Measurements from ENCODE around the gene NDUFS7.

NDUFS7 gene

DNA sequence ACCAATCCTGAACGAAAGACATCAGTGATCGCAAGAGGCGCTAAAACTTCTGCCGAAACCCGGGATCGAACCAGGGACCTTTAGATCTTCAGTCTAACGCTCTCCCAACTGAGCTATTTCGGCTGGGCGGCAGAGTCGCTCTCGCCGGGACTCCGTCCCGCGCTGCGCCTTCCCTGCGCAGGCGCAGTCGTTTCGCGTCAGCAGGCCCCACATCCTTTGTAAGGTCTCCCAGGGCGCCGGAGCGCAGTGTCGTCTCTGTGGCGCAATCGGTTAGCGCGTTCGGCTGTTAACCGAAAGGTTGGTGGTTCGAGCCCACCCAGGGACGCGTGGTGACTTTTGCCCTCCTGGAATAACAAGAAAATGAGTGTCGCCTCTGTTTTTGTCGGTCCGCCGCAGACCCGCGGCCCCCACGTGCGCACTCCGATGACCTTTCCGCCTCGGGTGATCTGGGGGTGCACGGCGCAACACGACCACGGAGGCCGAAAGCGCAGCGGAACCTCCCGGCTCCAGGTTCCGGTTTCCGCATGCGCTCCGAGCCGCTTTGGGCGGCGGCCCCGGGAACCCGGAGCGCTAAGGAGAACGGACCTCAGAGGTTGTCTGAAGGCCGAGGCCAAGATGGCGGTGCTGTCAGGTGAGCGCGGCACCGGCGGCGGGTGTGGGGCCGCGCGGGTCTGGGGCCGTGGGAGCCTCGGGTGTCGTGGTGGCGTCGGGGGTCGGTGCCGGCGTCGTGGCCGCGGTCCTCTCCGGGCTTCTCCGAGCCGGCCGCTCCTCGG lies at the start of gene NDUFS7:
NDUFS7 (plus strand) TSS at position 596 of the 773 bp plus-strand sequence; CDS start at position 616, 20 bp downstream.
- Mint-ChIP-seq H3K36me3 (ENCODE audit: low read depth) (peaks cover 37% of the 10 kb centered on the region), H3K9me3 (no peaks in the 10 kb centered on the region), H3K4me1 (ENCODE audit: low read depth) (peaks cover 43% of the 10 kb centered on the region), H3K4me3 (peak within 1 kb of the TSS; percentile 82), H3K27ac (peak within 1 kb of the TSS; percentile 92), H3K27me3 (peaks cover 13% of the 10 kb centered on the region)
- intact Hi-C loops (cut with micrococcal nuclease), result no loop called here

DNA sequence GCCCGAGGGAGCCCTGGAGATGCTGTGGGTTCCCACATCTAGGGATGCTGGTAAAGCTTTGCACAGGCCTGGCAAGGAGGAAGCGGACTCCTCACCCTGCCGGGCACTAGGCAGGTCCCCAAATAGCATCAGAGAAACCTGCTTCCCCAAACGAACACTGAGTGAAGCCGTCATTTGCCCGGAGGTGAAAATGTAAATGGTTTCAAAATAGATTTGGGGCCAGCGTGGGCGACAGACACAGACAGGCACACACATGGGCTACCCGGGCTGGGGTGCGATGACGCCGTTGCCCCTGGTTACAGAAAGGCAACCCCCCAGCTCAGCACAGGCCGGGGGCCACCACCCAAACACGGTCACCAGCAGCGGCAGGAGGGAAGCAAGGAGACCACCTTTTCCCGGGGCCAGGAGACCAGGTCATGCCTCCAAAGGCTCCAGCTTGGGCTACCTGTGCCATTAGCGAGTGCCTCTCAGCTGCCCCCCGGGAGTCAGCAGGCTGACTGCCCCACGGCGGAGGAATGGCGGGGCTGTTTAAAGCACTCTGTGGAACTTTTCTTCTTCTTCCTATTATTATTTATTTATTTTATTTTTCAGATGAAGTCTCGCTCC lies 47.5 kb upstream of the NDUFS7 start:
- H3K27ac Mint-ChIP-seq, result no peak overlapping the region
- intact Hi-C loops (cut with micrococcal nuclease), result no loop called here
- H3K4me3 Mint-ChIP-seq, result no peak overlapping the region
- H3K27me3 Mint-ChIP-seq, result peaks cover 19% of the 10 kb centered on the region
- no peaks in the 10 kb centered on the region for H3K36me3 Mint-ChIP-seq (ENCODE audit: low read depth)
- H3K9me3 Mint-ChIP-seq, result no peaks in the 10 kb centered on the region
- no peaks in the 10 kb centered on the region for H3K4me1 Mint-ChIP-seq (ENCODE audit: low read depth)

GRCh38 chr19:1340681-1341469 lies 42.8 kb upstream of the NDUFS7 start:
- Mint-ChIP-seq H3K4me3 (no peak overlapping the region), H3K36me3 (ENCODE audit: low read depth) (no peaks in the 10 kb centered on the region), H3K27me3 (peaks cover 17% of the 10 kb centered on the region), H3K27ac (no peak overlapping the region), H3K9me3 (no peaks in the 10 kb centered on the region), H3K4me1 (ENCODE audit: low read depth) (peaks cover 6% of the 10 kb centered on the region)
- intact Hi-C loops (cut with micrococcal nuclease), result no loop called here

GRCh38 chr19:1343041-1343440 lies 40.7 kb upstream of the NDUFS7 start:
- Mint-ChIP-seq H3K4me1 (ENCODE audit: low read depth) (peaks cover 6% of the 10 kb centered on the region), H3K4me3 (no peak overlapping the region), H3K27ac (no peak overlapping the region), H3K9me3 (no peaks in the 10 kb centered on the region), H3K36me3 (ENCODE audit: low read depth) (no peaks in the 10 kb centered on the region), H3K27me3 (peaks cover 20% of the 10 kb centered on the region)
- intact Hi-C loops (cut with micrococcal nuclease), result no loop called here

DNA sequence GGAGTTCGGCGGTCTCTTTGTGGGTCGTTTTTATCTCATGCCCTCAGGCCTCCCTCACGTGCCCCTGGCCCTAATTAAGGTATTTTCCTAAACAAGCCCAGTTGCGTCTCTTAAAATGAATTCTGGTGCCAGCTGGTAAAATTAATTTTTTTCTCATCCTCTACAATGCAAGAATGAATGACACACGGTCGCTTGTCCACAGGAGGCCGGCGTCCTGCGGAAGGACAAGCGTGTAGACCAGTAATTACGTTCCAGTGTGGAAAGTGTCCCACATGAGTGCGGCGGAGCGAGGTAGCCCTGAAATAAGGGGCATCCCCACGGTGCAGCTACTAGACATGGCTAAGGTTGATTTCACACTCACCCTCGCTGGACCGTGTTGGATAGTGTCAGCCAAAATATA lies 34.5 kb upstream of the NDUFS7 start:
- H3K4me3 Mint-ChIP-seq, result no peak overlapping the region
- no peaks in the 10 kb centered on the region for H3K9me3 Mint-ChIP-seq
- intact Hi-C loops (cut with micrococcal nuclease), result no loop called here
- H3K4me1 Mint-ChIP-seq (ENCODE audit: low read depth), result peaks cover 6% of the 10 kb centered on the region
- no peaks in the 10 kb centered on the region for H3K36me3 Mint-ChIP-seq (ENCODE audit: low read depth)
- no peak overlapping the region for H3K27ac Mint-ChIP-seq
- H3K27me3 Mint-ChIP-seq, result peaks cover 30% of the 10 kb centered on the region

DNA sequence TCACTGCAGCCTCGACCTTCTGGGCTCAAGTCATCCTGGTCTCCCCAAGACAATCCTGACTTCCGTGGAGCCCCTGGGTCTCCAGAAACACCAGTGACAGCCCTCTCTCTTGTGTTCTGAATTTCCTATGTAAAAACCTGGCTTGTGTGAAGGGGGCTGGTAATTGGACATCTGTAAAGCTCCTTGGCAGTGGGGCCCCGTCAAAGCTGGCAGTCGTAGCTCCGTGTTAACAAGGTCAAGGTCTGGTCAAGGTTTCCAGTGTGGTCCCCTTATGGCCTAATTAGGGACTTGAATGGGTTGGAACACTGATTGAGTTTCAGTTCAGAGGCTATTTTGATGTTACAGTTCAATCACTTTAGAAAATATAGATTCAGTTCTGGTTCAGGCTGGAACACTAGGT lies 32.8 kb upstream of the NDUFS7 start:
- Mint-ChIP-seq H3K36me3 (ENCODE audit: low read depth) (peaks cover 7% of the 10 kb centered on the region), H3K4me3 (no peak overlapping the region), H3K27ac (no peak overlapping the region), H3K4me1 (ENCODE audit: low read depth) (peaks cover 7% of the 10 kb centered on the region), H3K9me3 (no peaks in the 10 kb centered on the region), H3K27me3 (peaks cover 27% of the 10 kb centered on the region)
- intact Hi-C loops (cut with micrococcal nuclease), result no loop called here

DNA sequence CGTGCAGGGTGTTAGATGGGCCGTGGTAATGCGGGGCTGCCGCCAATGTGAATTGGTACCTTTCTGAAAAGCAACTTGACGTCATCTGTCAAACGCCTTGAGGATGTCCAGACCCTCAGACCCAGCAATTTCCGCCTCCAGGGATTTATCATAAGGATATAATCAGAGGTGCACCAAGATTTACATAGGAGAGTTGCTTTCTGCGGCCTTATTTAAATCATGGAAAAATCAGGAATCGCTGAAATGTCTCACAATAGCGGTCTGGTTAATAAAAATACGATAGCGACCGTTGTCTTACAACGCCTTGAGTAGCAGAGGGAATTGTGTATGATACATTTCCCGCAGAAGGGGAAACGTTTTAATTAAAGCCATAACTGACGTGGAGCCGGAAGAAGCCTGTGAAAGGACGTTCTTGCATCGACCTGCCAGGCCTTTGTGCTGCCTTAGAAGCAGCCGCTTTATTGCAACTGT lies 32.3 kb upstream of the NDUFS7 start:
- Mint-ChIP-seq H3K27me3 (peaks cover 27% of the 10 kb centered on the region), H3K4me1 (ENCODE audit: low read depth) (peaks cover 12% of the 10 kb centered on the region), H3K36me3 (ENCODE audit: low read depth) (peaks cover 7% of the 10 kb centered on the region), H3K9me3 (no peaks in the 10 kb centered on the region), H3K27ac (no peak overlapping the region), H3K4me3 (no peak overlapping the region)
- intact Hi-C loops (cut with micrococcal nuclease), result no loop called here

- Mint-ChIP-seq H3K36me3 (ENCODE audit: low read depth) (peaks cover 22% of the 10 kb centered on the region), H3K27ac (peak overlapping the region; percentile 37), H3K4me3 (no peak overlapping the region), H3K9me3 (no peaks in the 10 kb centered on the region), H3K4me1 (ENCODE audit: low read depth) (peaks cover 12% of the 10 kb centered on the region), H3K27me3 (peaks cover 24% of the 10 kb centered on the region)
- intact Hi-C loops (cut with micrococcal nuclease), result no loop called here
Observed at GRCh38 chr19:1353144-1353543, 30.6 kb upstream of the NDUFS7 start.

DNA sequence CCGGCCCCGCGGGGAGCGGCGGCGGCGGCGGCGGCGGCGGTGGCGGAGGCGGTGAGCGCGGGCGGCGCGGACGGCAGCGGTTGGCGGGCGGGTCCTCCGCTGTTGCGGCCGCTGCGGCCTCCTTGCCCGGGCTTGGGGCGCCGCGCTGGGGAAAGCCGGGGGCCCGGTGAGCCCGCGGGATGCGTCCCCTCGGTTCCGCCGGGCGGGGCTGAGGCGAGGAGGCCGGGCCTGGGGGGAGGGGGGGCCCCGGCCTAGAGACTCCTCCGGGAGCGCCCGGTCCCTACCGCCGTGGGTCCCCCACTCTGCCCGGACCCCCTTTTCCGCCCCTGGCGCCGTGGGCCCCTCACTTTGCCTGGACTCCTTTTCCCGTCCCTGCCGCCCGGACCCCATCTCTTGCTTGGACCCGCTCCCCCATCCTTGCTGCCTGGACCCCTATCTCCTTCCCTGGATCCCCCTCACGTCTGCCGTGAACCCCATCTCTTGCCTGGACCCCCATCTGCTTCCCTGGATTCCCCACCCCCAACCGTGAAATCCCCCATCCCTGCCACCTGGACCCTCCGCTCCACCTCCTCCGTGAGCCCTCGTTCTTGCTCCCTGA lies 28.6 kb upstream of the NDUFS7 start:
- intact Hi-C loops (cut with micrococcal nuclease), result no loop called here
- peak overlapping the region; percentile 86 for H3K27ac Mint-ChIP-seq
- H3K36me3 Mint-ChIP-seq (ENCODE audit: low read depth), result peaks cover 41% of the 10 kb centered on the region

GRCh38 chr19:1355568-1356507 lies 27.9 kb upstream of the NDUFS7 start:
- Mint-ChIP-seq H3K4me1 (ENCODE audit: low read depth) (peaks cover 21% of the 10 kb centered on the region), H3K4me3 (peak overlapping the region; percentile 80), H3K36me3 (ENCODE audit: low read depth) (peaks cover 49% of the 10 kb centered on the region), H3K27ac (peak overlapping the region; percentile 86), H3K27me3 (peaks cover 6% of the 10 kb centered on the region), H3K9me3 (no peaks in the 10 kb centered on the region)
- intact Hi-C loops (cut with micrococcal nuclease), result no loop called here

More for the DNA sequence above, 28.6 kb upstream of the NDUFS7 start:
- Mint-ChIP-seq H3K9me3 (no peaks in the 10 kb centered on the region), H3K4me3 (peak overlapping the region; percentile 80), H3K27me3 (peaks cover 14% of the 10 kb centered on the region), H3K4me1 (ENCODE audit: low read depth) (peaks cover 13% of the 10 kb centered on the region)

DNA sequence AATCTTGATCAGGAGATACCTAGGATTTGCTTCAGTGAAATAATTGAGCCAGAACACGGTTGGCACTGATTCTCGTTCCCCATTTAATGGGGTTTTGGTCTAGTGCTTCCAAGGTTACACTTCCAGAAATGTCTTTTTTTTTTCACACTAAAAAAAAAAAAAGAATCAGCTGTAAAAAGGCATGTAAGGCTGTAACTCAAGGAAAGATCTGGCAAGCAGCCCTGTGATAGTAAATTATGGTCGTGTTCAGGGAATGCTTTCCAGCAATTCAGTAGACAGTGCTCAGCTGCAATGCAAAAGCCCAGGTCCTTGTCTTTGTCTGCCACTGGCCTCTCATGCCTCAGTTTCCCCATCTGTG lies 27.2 kb upstream of the NDUFS7 start:
- intact Hi-C loops (cut with micrococcal nuclease), result no loop called here
- H3K9me3 Mint-ChIP-seq, result no peaks in the 10 kb centered on the region
- peaks cover 28% of the 10 kb centered on the region for H3K4me1 Mint-ChIP-seq (ENCODE audit: low read depth)
- no peak overlapping the region for H3K27ac Mint-ChIP-seq
- H3K4me3 Mint-ChIP-seq, result no peak overlapping the region
- H3K36me3 Mint-ChIP-seq (ENCODE audit: low read depth), result peaks cover 55% of the 10 kb centered on the region
- peaks cover 6% of the 10 kb centered on the region for H3K27me3 Mint-ChIP-seq

GRCh38 chr19:1357531-1358109 lies 26.1 kb upstream of the NDUFS7 start:
- intact Hi-C loops (cut with micrococcal nuclease), result no loop called here
- Mint-ChIP-seq H3K27me3 (peaks cover 4% of the 10 kb centered on the region), H3K9me3 (no peaks in the 10 kb centered on the region), H3K27ac (no peak overlapping the region), H3K36me3 (ENCODE audit: low read depth) (peaks cover 66% of the 10 kb centered on the region), H3K4me3 (no peak overlapping the region), H3K4me1 (ENCODE audit: low read depth) (peaks cover 39% of the 10 kb centered on the region)

All from dendritic cell treated with granulocyte-macrophage colony-stimulating factor and Interleukin-4, amounts not matched to agents 40 ng/mL and 50 ng/mL, for 4 days (primary cell).